ENCODE data around the gene FABP1. TPM values are rescaled to one million over a fixed set of nuclear protein-coding genes. Genes with fewer than 3 reads are reported as not detected.

FABP1 gene
- total and polyA plus RNA-seq, 2 of the 4 experiments (the other 2 are of a cell fraction), result not detected

DNA sequence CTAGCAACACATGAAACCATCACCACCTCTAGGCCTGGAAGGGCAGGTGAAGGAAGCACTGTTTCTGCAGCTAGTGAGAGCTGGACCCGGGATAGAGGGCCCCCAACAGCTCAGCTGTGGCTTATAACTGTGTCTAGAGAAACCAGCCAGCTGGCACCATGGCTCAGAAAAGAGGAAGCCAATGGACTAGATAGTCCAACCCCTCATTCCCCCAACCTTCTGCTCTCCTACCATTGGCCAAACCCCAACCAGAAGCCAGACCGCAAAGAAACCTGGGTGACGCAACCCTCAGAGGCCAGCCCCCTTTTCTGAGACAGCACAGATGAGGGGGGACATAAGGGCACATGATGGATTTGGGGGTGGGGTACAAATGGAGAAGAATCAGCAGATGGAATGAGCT is 35.9 kb downstream of the FABP1 start:
- H3K9me3 ChIP-seq (ENCODE audit: control insufficient read depth, insufficient read depth, low read length), result no peaks in the 10 kb centered on the region
- H3K4ac ChIP-seq (ENCODE audit: low read depth, low read length), result no peak overlapping the region
- ChIA-PET CTCF (no interaction called here), POLR2A (ENCODE audit: unreplicated experiment) (no interaction called here)
- H3K27ac ChIP-seq (ENCODE audit: insufficient read depth, low read length), result no peak overlapping the region
- H4K91ac ChIP-seq (ENCODE audit: insufficient read depth, low read depth, low read length), result no peak overlapping the region
- no peak overlapping the region for H2BK5ac ChIP-seq (ENCODE audit: low read depth, low read length, poor library complexity, severe bottlenecking)
- ATAC-seq (ENCODE audit: low read depth) (no peak), DNase-seq (no peak)
- no peak overlapping the region for H4K8ac ChIP-seq (ENCODE audit: low read depth in 2 of 2, low read length in 2 of 2)
- H3K14ac ChIP-seq (replicated peaks; ENCODE audit: low read depth, low read length), result no peak overlapping the region
- no peaks in the 10 kb centered on the region for H3K9me1 ChIP-seq (ENCODE audit: insufficient read depth, low read length)
- no peak overlapping the region for H2AK9ac ChIP-seq (replicated peaks; ENCODE audit: low read depth, low read length, poor library complexity)
- H2BK20ac ChIP-seq (ENCODE audit: low read depth, low read length), result no peak overlapping the region
- no peaks in the 10 kb centered on the region for H3K36me3 ChIP-seq (ENCODE audit: control insufficient read depth, insufficient read depth, low read length)
- H3K4me2 ChIP-seq (ENCODE audit: low read depth, low read length), result no peak overlapping the region
- H2AK5ac ChIP-seq (ENCODE audit: low read depth, low read length), result no peak overlapping the region
- H2BK120ac ChIP-seq (ENCODE audit: low read depth, low read length), result no peak overlapping the region
- no peak overlapping the region for H3K23ac ChIP-seq (ENCODE audit: low read depth, low read length)
- H3K18ac ChIP-seq (ENCODE audit: low read depth, low read length), result no peak overlapping the region
- peaks cover 12% of the 10 kb centered on the region for H3K27me3 ChIP-seq (ENCODE audit: control insufficient read depth, insufficient read depth, low read length)
- BruUV-seq (replicated peaks), result no TSS peak
- H3K79me1 ChIP-seq (ENCODE audit: low read depth in 1 of 2, low read length in 2 of 2), result no peaks in the 10 kb centered on the region
- no CpG with 5 or more reads among the region's 3 CpGs for WGBS, 2 experiments (ENCODE audit: extremely low coverage in 2 of 2, insufficient read length in 1 of 2)
- TF ChIP-seq MAZ (IDR thresholded peaks at IDR 0.05; ENCODE audit: borderline replicate concordance, low read depth, low read length) (no peak), POLR2A (IDR thresholded peaks at IDR 0.05; ENCODE audit: low read depth, low read length) (no peak), RCOR1 (IDR thresholded peaks at IDR 0.05; ENCODE audit: insufficient replicate concordance, low read length) (no peak), RAD21 (IDR thresholded peaks at IDR 0.05; ENCODE audit: low read length) (no peak), FOS (IDR thresholded peaks at IDR 0.05; ENCODE audit: low read depth, low read length) (no peak), MXI1 (IDR thresholded peaks at IDR 0.05; ENCODE audit: borderline replicate concordance, low read depth, low read length) (no peak), RFX5 (IDR thresholded peaks at IDR 0.05; ENCODE audit: low read depth, low read length) (no peak), CHD1 (IDR thresholded peaks at IDR 0.05; ENCODE audit: low read depth, low read length) (no peak), CEBPB (IDR thresholded peaks at IDR 0.05; ENCODE audit: low read depth, low read length) (no peak), MAFK (IDR thresholded peaks at IDR 0.05; ENCODE audit: low read depth, low read length) (no peak), NFE2L2 (IDR thresholded peaks at IDR 0.05; ENCODE audit: low read depth, low read length) (no peak), BHLHE40 (IDR thresholded peaks at IDR 0.05; ENCODE audit: low read depth, low read length) (no peak), SMC3 (IDR thresholded peaks at IDR 0.05; ENCODE audit: low read depth, low read length) (no peak)
- TF ChIP-seq, protein P1, sequence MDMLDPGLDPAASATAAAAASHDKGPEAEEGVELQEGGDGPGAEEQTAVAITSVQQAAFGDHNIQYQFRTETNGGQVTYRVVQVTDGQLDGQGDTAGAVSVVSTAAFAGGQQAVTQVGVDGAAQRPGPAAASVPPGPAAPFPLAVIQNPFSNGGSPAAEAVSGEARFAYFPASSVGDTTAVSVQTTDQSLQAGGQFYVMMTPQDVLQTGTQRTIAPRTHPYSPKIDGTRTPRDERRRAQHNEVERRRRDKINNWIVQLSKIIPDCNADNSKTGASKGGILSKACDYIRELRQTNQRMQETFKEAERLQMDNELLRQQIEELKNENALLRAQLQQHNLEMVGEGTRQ (IDR thresholded peaks at IDR 0.05; ENCODE audit: low read depth, low read length), result no peak
- TF ChIP-seq, protein P2, sequence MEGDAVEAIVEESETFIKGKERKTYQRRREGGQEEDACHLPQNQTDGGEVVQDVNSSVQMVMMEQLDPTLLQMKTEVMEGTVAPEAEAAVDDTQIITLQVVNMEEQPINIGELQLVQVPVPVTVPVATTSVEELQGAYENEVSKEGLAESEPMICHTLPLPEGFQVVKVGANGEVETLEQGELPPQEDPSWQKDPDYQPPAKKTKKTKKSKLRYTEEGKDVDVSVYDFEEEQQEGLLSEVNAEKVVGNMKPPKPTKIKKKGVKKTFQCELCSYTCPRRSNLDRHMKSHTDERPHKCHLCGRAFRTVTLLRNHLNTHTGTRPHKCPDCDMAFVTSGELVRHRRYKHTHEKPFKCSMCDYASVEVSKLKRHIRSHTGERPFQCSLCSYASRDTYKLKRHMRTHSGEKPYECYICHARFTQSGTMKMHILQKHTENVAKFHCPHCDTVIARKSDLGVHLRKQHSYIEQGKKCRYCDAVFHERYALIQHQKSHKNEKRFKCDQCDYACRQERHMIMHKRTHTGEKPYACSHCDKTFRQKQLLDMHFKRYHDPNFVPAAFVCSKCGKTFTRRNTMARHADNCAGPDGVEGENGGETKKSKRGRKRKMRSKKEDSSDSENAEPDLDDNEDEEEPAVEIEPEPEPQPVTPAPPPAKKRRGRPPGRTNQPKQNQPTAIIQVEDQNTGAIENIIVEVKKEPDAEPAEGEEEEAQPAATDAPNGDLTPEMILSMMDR (conservative IDR thresholded peaks at IDR 0.05; ENCODE audit: low read depth, low read length), result no peak
- TF ChIP-seq, protein P3, sequence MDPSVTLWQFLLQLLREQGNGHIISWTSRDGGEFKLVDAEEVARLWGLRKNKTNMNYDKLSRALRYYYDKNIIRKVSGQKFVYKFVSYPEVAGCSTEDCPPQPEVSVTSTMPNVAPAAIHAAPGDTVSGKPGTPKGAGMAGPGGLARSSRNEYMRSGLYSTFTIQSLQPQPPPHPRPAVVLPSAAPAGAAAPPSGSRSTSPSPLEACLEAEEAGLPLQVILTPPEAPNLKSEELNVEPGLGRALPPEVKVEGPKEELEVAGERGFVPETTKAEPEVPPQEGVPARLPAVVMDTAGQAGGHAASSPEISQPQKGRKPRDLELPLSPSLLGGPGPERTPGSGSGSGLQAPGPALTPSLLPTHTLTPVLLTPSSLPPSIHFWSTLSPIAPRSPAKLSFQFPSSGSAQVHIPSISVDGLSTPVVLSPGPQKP (IDR thresholded peaks at IDR 0.05; ENCODE audit: borderline replicate concordance, low read depth, low read length), result no peak
- H2AFZ ChIP-seq (replicated peaks; ENCODE audit: low read length, poor library complexity), result no peak overlapping the region
- dilution Hi-C loops (cut with HindIII; ENCODE audit: low sequenced_read_pairs, unreplicated experiment), result no loop called here
- no peak overlapping the region for H3K56ac ChIP-seq (ENCODE audit: extremely low read depth, insufficient read depth, low read length)
- H3K4me3 ChIP-seq (ENCODE audit: insufficient read depth, low read depth, low read length), result no peak overlapping the region
- H4K20me1 ChIP-seq (ENCODE audit: insufficient read depth, low read length), result no peaks in the 10 kb centered on the region
- no peak overlapping the region for H2BK15ac ChIP-seq (ENCODE audit: low read depth, low read length)
- no peak overlapping the region for H3K9ac ChIP-seq (ENCODE audit: low read depth, low read length)
- H3K4me1 ChIP-seq (ENCODE audit: control insufficient read depth, insufficient read depth, low read length), result no peaks in the 10 kb centered on the region
- in situ Hi-C loops (cut with MboI; ENCODE audit: low sequenced_read_pairs), result no loop called here
- no peak overlapping the region for H4K5ac ChIP-seq (ENCODE audit: low read depth, low read length)
- intact Hi-C loops (cut with micrococcal nuclease), result no loop called here

Data from IMR-90 (cell line).